Stromal cell of bone marrow (primary cell): ENCODE data around the gene LINC00632.

Experiments
- DNase-seq: peaks from one replicate; pipeline ENCODE4 v3.0.0-alpha.2; 2012; ENCODE audit warnings: low read depth

Gene LINC00632

DNA sequence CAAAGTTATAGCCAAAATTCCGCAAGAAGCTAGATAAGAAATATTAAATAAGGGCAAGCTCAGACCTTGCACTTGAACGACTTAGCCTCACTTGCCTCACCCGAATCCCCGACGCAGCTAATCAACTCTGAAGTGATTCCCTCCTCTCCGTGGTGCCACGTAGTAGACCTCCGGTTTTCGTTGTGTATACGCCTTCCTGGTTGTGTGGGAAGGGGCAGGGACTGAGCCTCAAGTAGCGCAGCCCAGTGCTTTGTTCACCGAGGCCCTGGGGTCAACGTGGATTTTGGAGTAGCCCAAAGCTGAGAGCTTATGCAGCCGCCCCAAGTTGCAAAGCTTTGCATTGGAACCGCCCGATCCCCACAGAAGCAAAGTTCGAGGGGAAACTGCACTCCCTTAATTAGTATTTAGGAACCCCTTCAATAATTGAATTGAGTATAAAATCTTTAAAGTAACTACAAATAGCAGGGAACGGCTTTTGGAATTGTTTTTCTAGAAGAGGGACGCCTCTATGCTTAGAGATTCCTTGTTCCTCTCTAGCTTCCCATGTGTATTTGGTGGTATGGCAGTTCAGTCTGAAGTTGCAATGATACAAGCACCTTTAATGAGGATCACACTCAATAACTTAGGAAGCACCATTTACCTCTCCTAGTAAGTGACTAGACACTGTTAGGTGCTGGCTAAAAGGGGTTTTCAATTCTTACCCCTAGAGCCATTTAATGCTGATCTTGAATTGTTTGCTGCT lies 55.7 kb downstream of the LINC00632 start:
- no peak for DNase-seq

DNA sequence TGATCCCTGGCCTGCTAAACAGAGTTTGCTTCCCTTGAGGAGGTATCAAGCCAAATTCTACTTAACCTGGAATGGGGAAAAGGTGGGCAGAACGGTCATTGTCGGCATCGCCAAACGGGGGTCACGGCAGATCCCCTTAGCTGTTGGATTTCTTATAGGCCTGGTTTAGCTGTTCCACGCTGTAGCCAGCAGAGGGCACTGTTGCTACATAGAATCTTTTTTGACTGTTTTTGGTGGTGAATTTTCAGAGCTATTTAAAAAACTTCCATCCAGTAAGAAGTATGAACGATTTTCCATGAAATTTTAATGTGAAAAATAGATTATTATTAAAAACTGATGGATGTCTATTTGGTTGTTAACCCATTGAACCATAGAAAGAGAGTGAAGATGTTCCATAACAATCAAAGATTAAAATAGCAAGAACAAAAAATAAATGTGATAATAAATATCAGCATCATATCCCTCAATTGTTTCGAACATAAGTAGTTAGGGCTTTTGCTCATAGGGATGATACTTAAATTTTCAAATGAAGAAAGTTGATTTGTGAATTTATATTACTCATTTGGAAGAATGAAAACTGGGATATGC lies 56.6 kb downstream of the LINC00632 start:
- DNase-seq = peak; percentile 50

DNA sequence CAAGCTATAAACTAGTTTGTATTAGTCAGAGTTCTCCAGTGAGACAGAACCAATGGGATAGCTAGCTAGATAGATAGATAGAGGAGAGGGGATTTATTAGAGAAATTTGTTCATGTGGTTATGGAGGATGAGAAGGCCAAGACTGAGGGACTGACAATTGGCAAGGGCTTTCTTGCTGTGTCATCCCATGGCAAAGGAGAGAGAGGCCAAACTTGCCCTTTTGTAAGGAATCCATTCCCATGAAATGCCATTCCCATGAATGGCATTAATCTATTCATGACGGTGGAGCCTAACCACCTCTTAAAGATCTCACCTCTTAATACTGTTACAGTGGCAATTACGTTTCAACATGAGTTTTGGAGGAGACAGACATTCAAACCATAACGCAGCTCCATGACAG lies 58.1 kb downstream of the LINC00632 start:
- no peak for DNase-seq

DNA sequence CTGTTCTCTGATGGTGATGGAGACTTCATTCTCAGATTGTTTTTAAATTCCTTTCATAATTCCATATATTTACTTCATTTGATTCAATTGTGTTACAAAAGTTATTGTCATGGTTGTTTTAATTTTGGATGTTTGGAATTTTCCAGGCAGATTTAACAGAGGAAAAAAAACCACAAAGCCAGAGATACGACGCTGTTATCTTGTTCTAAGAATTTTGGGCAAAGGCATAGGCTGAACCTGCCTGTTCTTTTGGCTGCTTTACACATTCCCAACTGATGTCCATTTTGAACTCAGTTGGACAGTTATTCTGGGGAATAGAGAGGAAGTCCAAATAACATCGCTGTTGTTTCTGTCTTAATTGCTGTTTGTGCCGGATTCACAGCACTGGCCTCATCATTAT lies 65.7 kb downstream of the LINC00632 start:
- no peak for DNase-seq

DNA sequence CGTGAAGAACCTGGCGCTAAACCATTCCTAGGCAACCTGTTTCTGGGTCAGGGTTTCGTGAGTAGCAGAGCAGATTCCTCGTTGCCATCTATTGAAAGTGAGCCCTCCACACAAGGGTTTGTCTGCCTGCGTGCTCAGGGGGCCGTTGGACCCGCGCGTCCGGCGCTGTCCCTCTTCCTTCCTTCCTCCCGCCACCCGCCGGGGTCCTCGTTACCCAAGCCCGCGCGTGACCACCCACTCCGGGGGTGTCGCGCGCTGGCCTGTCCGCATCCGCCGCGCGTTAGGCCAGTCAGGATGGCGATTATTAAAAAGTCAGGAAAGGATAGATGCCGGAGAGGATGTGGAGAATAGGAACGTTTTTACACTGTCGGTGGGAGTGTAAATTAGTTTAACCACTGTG lies 66.8 kb downstream of the LINC00632 start:
- no peak for DNase-seq

DNA sequence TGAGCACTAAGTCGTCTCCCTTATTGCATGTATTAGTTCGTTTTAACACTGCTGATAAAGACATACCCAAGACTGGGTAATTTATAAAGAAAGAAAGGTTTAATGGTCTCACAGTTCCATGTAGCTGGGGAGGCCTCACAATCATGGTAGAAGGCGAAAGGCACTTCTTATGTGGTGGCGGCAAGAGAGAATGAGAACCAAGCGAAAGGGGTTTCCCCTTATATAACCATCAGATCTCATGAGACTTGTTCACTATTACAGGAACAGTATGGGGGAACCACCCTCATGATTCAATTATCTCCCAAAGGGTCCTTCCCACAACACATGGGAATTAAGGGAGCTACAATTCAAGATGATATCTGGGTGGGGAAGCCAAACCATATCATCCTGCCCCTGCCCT lies 85.1 kb downstream of the LINC00632 start:
- no peak for DNase-seq

DNA sequence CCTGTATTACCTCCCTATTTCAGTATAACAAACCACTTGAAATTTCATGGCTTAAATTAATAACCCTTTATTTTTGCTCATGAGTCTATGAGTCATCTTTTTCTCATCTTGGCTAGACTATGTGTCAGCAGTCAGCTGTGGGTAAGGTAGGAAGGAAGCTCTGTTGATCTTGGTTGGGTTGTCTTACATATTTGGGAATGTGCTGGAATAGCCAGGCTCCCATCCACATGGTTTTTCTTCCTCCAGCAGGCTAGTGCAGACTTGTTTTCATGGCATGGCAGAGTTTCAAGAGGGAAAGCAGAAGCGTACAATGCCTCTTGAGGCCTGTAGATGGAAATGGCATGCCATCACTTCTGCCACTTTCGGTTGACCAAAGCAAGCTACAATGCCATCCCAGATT lies 89.7 kb downstream of the LINC00632 start:
- peak; percentile 3 for DNase-seq

DNA sequence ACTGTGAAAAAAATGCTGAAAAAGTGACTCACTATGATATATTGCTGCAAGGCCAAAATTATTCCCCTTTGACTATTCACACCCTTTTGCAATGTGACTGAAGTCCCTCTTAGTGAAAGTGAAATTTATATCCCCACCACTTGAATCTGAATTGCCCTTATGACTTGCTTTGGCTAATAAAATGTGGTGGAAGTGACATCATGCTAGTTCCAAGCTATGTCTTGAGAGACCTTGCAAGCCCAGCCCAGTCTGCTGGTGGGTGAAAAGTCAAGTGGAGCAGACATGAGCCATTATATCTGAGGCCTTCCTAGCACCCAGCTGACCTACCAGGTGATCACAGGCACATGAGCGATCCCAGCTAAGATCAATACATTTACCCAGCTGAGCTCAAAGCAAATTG lies 94.7 kb downstream of the LINC00632 start:
- no peak for DNase-seq

DNA sequence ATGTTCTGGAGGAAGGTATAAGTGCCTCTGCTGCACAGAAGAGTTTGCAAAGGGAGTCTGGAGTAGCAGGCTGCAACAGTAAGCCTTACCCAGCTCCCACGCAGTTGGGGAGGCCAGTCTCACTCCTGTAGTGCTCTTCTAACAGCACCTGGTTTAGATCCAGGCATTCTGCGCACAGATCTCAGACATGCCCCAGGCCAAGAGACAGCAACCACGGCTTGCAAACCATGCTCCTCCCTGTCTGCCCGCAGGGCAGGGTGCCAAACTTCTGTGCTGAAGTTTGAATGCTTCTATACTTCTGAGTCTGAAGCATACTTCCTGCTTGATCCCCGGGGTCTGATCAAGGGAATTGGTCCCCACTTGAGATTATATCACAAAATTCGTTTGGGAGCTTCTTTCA lies 106.3 kb downstream of the LINC00632 start:
- DNase-seq = peak; percentile 5

DNA sequence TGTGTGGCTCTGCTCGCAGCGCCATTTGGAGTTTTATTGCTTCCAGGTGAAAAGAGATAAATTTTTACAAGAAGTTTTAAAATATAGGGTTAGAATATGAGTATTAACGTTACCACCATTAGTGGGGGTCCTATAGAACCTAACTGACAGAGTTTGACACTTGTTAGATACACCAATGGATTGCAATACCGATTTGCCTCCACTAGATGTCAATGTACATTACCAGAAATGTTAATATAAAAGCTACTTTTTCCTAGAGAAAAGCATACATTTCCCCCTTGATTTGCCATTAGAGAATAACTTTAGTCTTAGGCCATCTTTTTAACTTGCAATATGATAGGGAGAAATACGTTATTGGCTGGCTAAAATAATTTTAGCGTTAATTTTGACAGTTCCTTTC lies 108.4 kb downstream of the LINC00632 start:
- peak; percentile 7 for DNase-seq

DNA sequence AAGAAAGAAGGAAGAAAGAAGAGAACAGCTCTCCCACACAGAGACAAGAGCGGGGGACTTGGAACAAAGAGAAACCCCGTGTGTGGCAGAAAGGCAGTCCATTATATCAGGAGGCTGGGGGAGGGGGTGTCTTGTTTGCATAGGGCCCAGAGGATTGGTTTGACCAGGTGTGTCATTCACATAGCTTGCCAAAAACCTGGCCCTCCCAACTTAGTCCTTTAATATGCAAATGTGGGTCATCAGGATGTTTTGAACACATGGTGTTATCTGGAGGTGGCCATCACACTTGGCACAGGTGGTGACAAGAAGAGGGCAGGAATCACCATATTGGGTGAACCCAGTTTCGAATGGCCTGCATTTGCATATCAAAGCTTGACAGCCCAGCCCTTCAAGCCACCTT lies 111.7 kb downstream of the LINC00632 start:
- DNase-seq = no peak

DNA sequence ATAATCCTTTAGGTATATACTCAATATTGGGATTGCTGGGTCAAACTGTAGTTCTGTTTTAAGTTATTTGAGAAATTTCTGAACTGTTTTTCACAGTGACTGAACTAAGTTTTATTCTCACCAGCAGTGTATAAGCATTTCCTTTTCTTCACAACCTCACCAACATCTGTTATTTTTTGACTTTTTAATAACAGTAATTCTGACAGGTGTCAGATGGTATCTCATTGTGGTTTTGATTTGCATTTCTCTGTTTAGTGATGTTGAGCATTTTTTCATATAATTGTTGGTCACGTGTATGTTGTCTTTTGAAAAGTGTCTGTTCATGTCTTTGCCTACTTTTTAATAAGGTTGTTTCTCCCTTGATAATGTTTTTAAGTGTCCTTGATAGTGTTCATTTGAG lies 112.6 kb downstream of the LINC00632 start:
- DNase-seq = no peak

DNA sequence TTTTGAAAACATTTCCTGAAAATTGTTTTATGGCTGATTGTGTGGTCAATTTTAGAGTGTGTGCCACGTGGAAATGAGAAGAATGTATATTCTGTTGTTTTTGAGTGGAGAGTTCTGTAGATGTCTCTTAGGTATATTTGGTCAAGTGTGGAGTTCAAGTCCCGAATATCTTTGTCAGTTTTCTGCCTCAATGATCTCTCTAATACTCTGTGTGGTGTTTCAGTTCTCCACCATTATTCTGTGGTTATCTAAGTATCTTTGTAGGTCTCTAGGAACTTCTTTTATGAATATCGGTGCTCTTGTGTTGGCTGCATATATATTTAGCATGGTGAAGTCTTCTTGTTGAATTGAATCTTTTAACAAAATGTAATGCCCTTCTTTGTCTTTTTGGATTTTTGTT lies 113.3 kb downstream of the LINC00632 start:
- no peak for DNase-seq

DNA sequence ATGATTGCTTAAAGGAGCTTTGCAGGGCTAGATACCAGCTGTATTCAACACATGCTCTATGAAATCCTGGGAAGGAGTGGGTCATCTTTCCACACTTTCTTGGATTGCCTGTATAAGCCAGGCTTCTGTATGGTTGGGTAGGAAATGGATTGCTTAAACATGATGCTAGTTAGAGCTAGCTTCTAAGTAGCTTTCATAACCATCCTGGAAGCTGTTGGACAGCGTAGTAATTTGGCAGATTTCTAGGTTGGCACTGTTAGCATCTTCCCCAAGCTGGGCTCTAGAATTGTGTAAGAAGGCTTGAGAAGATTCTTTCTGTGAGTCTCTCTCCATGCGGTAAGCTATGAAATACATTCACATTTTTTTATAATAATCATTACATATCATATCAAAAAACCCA lies 127.3 kb downstream of the LINC00632 start:
- DNase-seq = no peak
